K562 (cell line): ENCODE measurements around the gene ZMIZ1. TPM values are rescaled to one million over a fixed set of nuclear protein-coding genes. Genes with fewer than 3 reads are reported as not detected.

Experiments used
- DNMT1 ChIP-seq: fragments of 450-650 bp; IDR thresholded peaks from 2 replicates; pipeline ENCODE4 v1.6.1; 2016; ENCODE audit warnings: antibody characterized with exemption, mild to moderate bottlenecking
- HDAC1 ChIP-seq, 2 experiments: fragments of 450-650 bp; IDR thresholded peaks; 2 replicates each; pipeline ENCODE4 v1.6.1; 2016 to 2017; ENCODE audit warnings: inconsistent platforms in 1 of 2, mild to moderate bottlenecking in 1 of 2, moderate library complexity in 1 of 2
- NFE2 ChIP-seq: IDR thresholded peaks from 2 replicates; pipeline ENCODE4 v1.6.1; 2014; ENCODE audit warnings: antibody characterized with exemption, low read depth
- PCBP2 ChIP-seq: fragments of 200-400 bp; formaldehyde crosslinking; IDR thresholded peaks from 2 replicates; pipeline ENCODE4 v1.6.1; 2018; ENCODE audit warnings: low read length, low read depth, mild to moderate bottlenecking, moderate library complexity; ENCODE audit not compliant: poor library complexity, severe bottlenecking
- RBM39 ChIP-seq: fragments of 200-400 bp; formaldehyde crosslinking; optimal IDR thresholded peaks from 2 replicates; pipeline ENCODE3; 2018; ENCODE audit warnings: low read depth, low read length
- SIRT6 ChIP-seq: IDR thresholded peaks from one replicate; pipeline ENCODE4 v1.6.1; 2012; ENCODE audit warnings: low read depth, mild to moderate bottlenecking, control low read depth, inconsistent platforms, low read length, moderate library complexity
- SRSF1 ChIP-seq: fragments of 200-400 bp; formaldehyde crosslinking; IDR thresholded peaks from 2 replicates; pipeline ENCODE4 v1.6.1; 2017; ENCODE audit warnings: mild to moderate bottlenecking, low read depth, low read length, moderate library complexity
- ZNF184 ChIP-seq: sonication (generic); formaldehyde crosslinking; IDR thresholded peaks from 2 replicates; pipeline ENCODE4 v1.5.0; 2020; ENCODE audit warnings: missing genetic modification reagents
- ZNF592 ChIP-seq: fragments of 450-650 bp; IDR thresholded peaks from 2 replicates; pipeline ENCODE4 v1.6.1; 2017; ENCODE audit warnings: antibody characterized with exemption, mild to moderate bottlenecking
- polyA plus RNA-seq, 8 experiments: library from polyadenylated mRNA; depleted of rRNA in 4 of 8; stranded (reverse) in 5 of 8; unstranded in 3 of 8; fragments of >200 nt; fragmentation: Nextera tagmentation in 2 of 8; fragmentation: Illumina TruSeq in 1 of 8; extraction: Ambion mirVana in 2 of 8; extraction: Trizol in 1 of 8; gene quantifications; 2 replicates each; pipeline versions ENCODE4 v1.2.1 to v1.2.3, GENCODE V29; 2011 to 2014; ENCODE audit warnings: inconsistent platforms in 1 of 8, missing spikeins in 1 of 8
- total RNA-seq, 7 experiments: library from RNA; depleted of rRNA in 6 of 7; stranded (reverse); fragments of >200 nt in 6 of 7; fragmentation: Illumina TruSeq in 2 of 7; extraction: Trizol in 2 of 7; gene quantifications; 2 replicates each; pipeline versions ENCODE4 v1.2.1 to v1.2.3, GENCODE V29; 2011 to 2021; ENCODE audit warnings: low replicate concordance in 1 of 7

ZMIZ1 gene
- total and polyA plus RNA-seq, 9 of the 15 experiments (the other 6 are each of a cell fraction or from before 2014, with no cell fraction given) = 1.0 to 37.3 (median 4.3) TPM

- TF ChIP-seq ZNF592 (peak; percentile 89), SRSF1 (no peak), DNMT1 (no peak), PCBP2 (no peak), ZNF184 (CRISPR knock-in tag) (no peak), RBM39 (no peak), HDAC1 (IDR thresholded peaks at IDR 0.05) (0 out of 4 replicates have a peak, but pooled peaks of 1 of the 2 experiments have one; percentile 35), NFE2 (no peak), SIRT6 (no peak)
These were observed 111.9 kb downstream of the ZMIZ1 start (continued) for GRCh38 chr10:79180414-79181221.
